Trophoblast cell (in vitro differentiated cells and primary cell): Measurements from ENCODE around the gene HMGN3.

Experiments
- DNase-seq, 2 donors: peaks; one replicate each; pipeline ENCODE4 v3.0.0-alpha.2; 2016
- H2AFZ ChIP-seq: 2 replicates; pipeline ENCODE4 v1.6.1; 2013; ENCODE audit warnings: low read length, moderate library complexity, mild to moderate bottlenecking; ENCODE audit not compliant: insufficient read depth, poor library complexity
- H2AK5ac ChIP-seq: 2 replicates; pipeline ENCODE4 v1.6.1; 2013; ENCODE audit warnings: mild to moderate bottlenecking, low read length
- H2BK120ac ChIP-seq: 2 replicates; pipeline ENCODE4 v1.6.1; 2013; ENCODE audit warnings: low read length, mild to moderate bottlenecking, moderate library complexity; ENCODE audit not compliant: insufficient read depth, poor library complexity
- H2BK12ac ChIP-seq: 2 replicates; pipeline ENCODE4 v1.6.1; 2013; ENCODE audit warnings: mild to moderate bottlenecking, low read length, moderate library complexity
- H2BK5ac ChIP-seq: 2 replicates; pipeline ENCODE4 v1.6.1; 2013; ENCODE audit warnings: low read length, low read depth, moderate library complexity, mild to moderate bottlenecking; ENCODE audit not compliant: poor library complexity
- H3K14ac ChIP-seq: 2 replicates; pipeline ENCODE4 v1.6.1; 2013; ENCODE audit warnings: mild to moderate bottlenecking, low read length
- H3K18ac ChIP-seq: 2 replicates; pipeline ENCODE4 v1.6.1; 2013; ENCODE audit warnings: mild to moderate bottlenecking, low read length
- H3K23ac ChIP-seq: 2 replicates; pipeline ENCODE4 v1.6.1; 2013; ENCODE audit warnings: low read length
- H3K27ac ChIP-seq: 2 replicates; pipeline ENCODE4 v1.5.1; 2013; ENCODE audit warnings: low read depth, mild to moderate bottlenecking, inconsistent platforms, low read length, moderate library complexity
- H3K27me3 ChIP-seq: 2 replicates; pipeline ENCODE4 v1.6.1; 2013; ENCODE audit warnings: inconsistent platforms, mild to moderate bottlenecking, low read length, moderate library complexity; ENCODE audit not compliant: insufficient read depth
- H3K36me3 ChIP-seq, 2 experiments: 1 replicate in 1 of 2; 2 replicates in 1 of 2; pipeline ENCODE4 v1.6.1; 2013; ENCODE audit warnings: low read length in 2 of 2, mild to moderate bottlenecking in 2 of 2, moderate library complexity in 1 of 2; ENCODE audit not compliant: insufficient read depth in 2 of 2, control insufficient read depth in 1 of 2
- H3K4ac ChIP-seq: 2 replicates; pipeline ENCODE4 v1.6.1; 2013; ENCODE audit warnings: low read depth, mild to moderate bottlenecking, low read length, moderate library complexity
- H3K4me1 ChIP-seq, 2 experiments: 1 replicate in 1 of 2; 2 replicates in 1 of 2; pipeline ENCODE4 v1.6.1; 2013; ENCODE audit warnings: low read length in 2 of 2, mild to moderate bottlenecking in 2 of 2, moderate library complexity in 1 of 2; ENCODE audit not compliant: insufficient read depth in 2 of 2, control insufficient read depth in 1 of 2
- H3K4me2 ChIP-seq: 2 replicates; pipeline ENCODE4 v1.6.1; 2013; ENCODE audit warnings: inconsistent platforms, mild to moderate bottlenecking, low read length, moderate library complexity
- H3K4me3 ChIP-seq: 2 replicates; pipeline ENCODE4 v1.5.1; 2013; ENCODE audit warnings: mild to moderate bottlenecking, low read depth, low read length, inconsistent platforms
- H3K79me1 ChIP-seq: one replicate; pipeline ENCODE4 v1.6.1; 2013; ENCODE audit warnings: low read length
- H3K79me2 ChIP-seq: 2 replicates; pipeline ENCODE4 v1.6.1; 2013; ENCODE audit warnings: low read length, mild to moderate bottlenecking; ENCODE audit not compliant: control insufficient read depth, insufficient read depth, poor library complexity
- H3K9ac ChIP-seq: 2 replicates; pipeline ENCODE4 v1.6.1; 2013; ENCODE audit warnings: mild to moderate bottlenecking, low read length
- H3K9me3 ChIP-seq: 2 replicates; pipeline ENCODE4 v1.6.1; 2013; ENCODE audit warnings: low read depth, mild to moderate bottlenecking, control low read depth, inconsistent platforms, low read length; ENCODE audit not compliant: insufficient read depth
- H4K12ac ChIP-seq: 2 replicates; pipeline ENCODE4 v1.6.1; 2013; ENCODE audit warnings: low read depth, mild to moderate bottlenecking, low read length, moderate library complexity
- H4K8ac ChIP-seq: 2 replicates; pipeline ENCODE4 v1.6.1; 2013; ENCODE audit warnings: low read depth, mild to moderate bottlenecking, low read length, moderate library complexity
- H4K91ac ChIP-seq: one replicate; pipeline ENCODE4 v1.6.1; 2013; ENCODE audit warnings: low read depth, mild to moderate bottlenecking, low read length, moderate library complexity
- WGBS: extraction: QIAGEN DNeasy Blood & Tissue Kit; methylation state at CpG from one replicate; pipeline ENCODE4 v1.1.7; 2013; ENCODE audit warnings: missing lambda C conversion rate; ENCODE audit not compliant: insufficient read length, insufficient coverage; ENCODE audit errors: extremely low coverage; 5-methylcytosine and 5-hydroxymethylcytosine counted together

HMGN3 gene

GRCh38 chr6:79240509-79240908, 6.0 kb upstream of the HMGN3 start:
- no peak overlapping the region for H3K27ac ChIP-seq
- H3K23ac ChIP-seq, result no peak overlapping the region
- DNase-seq, result peak; percentile 78 to 89
- H2BK5ac ChIP-seq, result no peak overlapping the region
- no peak overlapping the region for H3K4ac ChIP-seq
- no peak overlapping the region for H2BK12ac ChIP-seq
- no peaks in the 10 kb centered on the region for H3K4me1 ChIP-seq
- no peak overlapping the region for H2AK5ac ChIP-seq
- H4K91ac ChIP-seq, result no peak overlapping the region
- H3K14ac ChIP-seq, result no peak overlapping the region
- no peaks in the 10 kb centered on the region for H3K79me2 ChIP-seq
- no peak overlapping the region for H4K8ac ChIP-seq
- H3K27me3 ChIP-seq, result no peaks in the 10 kb centered on the region
- no peak overlapping the region for H2AFZ ChIP-seq
- H3K36me3 ChIP-seq, result no peaks in the 10 kb centered on the region
- H3K9me3 ChIP-seq, result no peaks in the 10 kb centered on the region
- no peak overlapping the region for H3K4me3 ChIP-seq
- H3K18ac ChIP-seq, result no peak overlapping the region
- H3K79me1 ChIP-seq, result no peaks in the 10 kb centered on the region
- H4K12ac ChIP-seq, result no peak overlapping the region
- H2BK120ac ChIP-seq, result no peak overlapping the region
- peak overlapping the region; percentile 9 for H3K9ac ChIP-seq
- no peak overlapping the region for H3K4me2 ChIP-seq
- no CpG with 5 or more reads among the region's 1 CpG for WGBS

GRCh38 chr6:79239536-79240168, 5.2 kb upstream of the HMGN3 start:
- H3K79me2 ChIP-seq, result no peaks in the 10 kb centered on the region
- no peak overlapping the region for H3K14ac ChIP-seq
- H3K27me3 ChIP-seq, result no peaks in the 10 kb centered on the region
- H3K4ac ChIP-seq, result no peak overlapping the region
- H4K8ac ChIP-seq, result no peak overlapping the region
- no peak overlapping the region for H2BK12ac ChIP-seq
- no peaks in the 10 kb centered on the region for H3K9me3 ChIP-seq
- no peak overlapping the region for H2BK120ac ChIP-seq
- H2AFZ ChIP-seq, result no peak overlapping the region
- no peak overlapping the region for H3K9ac ChIP-seq
- no peak overlapping the region for H3K23ac ChIP-seq
- H3K4me3 ChIP-seq, result no peak overlapping the region
- H3K79me1 ChIP-seq, result no peaks in the 10 kb centered on the region
- no peak overlapping the region for H3K18ac ChIP-seq
- no CpG with 5 or more reads among the region's 6 CpGs for WGBS
- no peak overlapping the region for H2AK5ac ChIP-seq
- no peak overlapping the region for H4K12ac ChIP-seq
- no peak overlapping the region for H3K27ac ChIP-seq
- DNase-seq, result peak; percentile 23 to 82
- no peak overlapping the region for H2BK5ac ChIP-seq
- H4K91ac ChIP-seq, result no peak overlapping the region
- H3K4me1 ChIP-seq, result no peaks in the 10 kb centered on the region
- no peaks in the 10 kb centered on the region for H3K36me3 ChIP-seq
- H3K4me2 ChIP-seq, result no peak overlapping the region

- H3K9me3 ChIP-seq, result no peaks in the 10 kb centered on the region
- no peak overlapping the region for H3K18ac ChIP-seq
- H4K8ac ChIP-seq, result no peak overlapping the region
- no peak overlapping the region for H3K27ac ChIP-seq
- H3K14ac ChIP-seq, result no peak overlapping the region
- H3K79me2 ChIP-seq, result no peaks in the 10 kb centered on the region
- H3K36me3 ChIP-seq, result no peaks in the 10 kb centered on the region
- H3K27me3 ChIP-seq, result no peaks in the 10 kb centered on the region
- H3K79me1 ChIP-seq, result peaks cover 2% of the 10 kb centered on the region
- H2AK5ac ChIP-seq, result no peak overlapping the region
- no peak overlapping the region for H3K4me3 ChIP-seq
- H4K91ac ChIP-seq, result no peak overlapping the region
- H3K9ac ChIP-seq, result no peak overlapping the region
- no peak overlapping the region for H2BK120ac ChIP-seq
- H2BK12ac ChIP-seq, result no peak overlapping the region
- no peak overlapping the region for H2AFZ ChIP-seq
- H3K4ac ChIP-seq, result no peak overlapping the region
- no peak overlapping the region for H2BK5ac ChIP-seq
- H4K12ac ChIP-seq, result no peak overlapping the region
- H3K23ac ChIP-seq, result no peak overlapping the region
- DNase-seq, result no peak
- no peaks in the 10 kb centered on the region for H3K4me1 ChIP-seq
- H3K4me2 ChIP-seq, result no peak overlapping the region
Measured at GRCh38 chr6:79238919-79239318, 4.4 kb upstream of the HMGN3 start.

GRCh38 chr6:79236711-79237110, 2.2 kb upstream of the HMGN3 start:
- Histone ChIP-seq H4K91ac (no peak overlapping the region), H2AFZ (no peak overlapping the region), H3K79me1 (peaks cover 7% of the 10 kb centered on the region), H2BK5ac (no peak overlapping the region), H3K79me2 (peaks cover 6% of the 10 kb centered on the region), H3K4me3 (no peak overlapping the region), H3K14ac (no peak overlapping the region), H4K8ac (no peak overlapping the region), H3K4me2 (no peak overlapping the region), H3K4ac (no peak overlapping the region), H2AK5ac (no peak overlapping the region), H3K9ac (no peak overlapping the region), H3K9me3 (no peaks in the 10 kb centered on the region), H2BK12ac (no peak overlapping the region), H3K4me1 (peaks cover 0 to 2% of the 10 kb centered on the region in 2 experiments), H2BK120ac (no peak overlapping the region), H3K18ac (no peak overlapping the region), H3K27ac (no peak overlapping the region), H3K23ac (no peak overlapping the region), H3K36me3 (no peaks in the 10 kb centered on the region), H4K12ac (no peak overlapping the region), H3K27me3 (no peaks in the 10 kb centered on the region)
- DNase-seq, result no peak
- no CpG with 5 or more reads among the region's 3 CpGs for WGBS
